Stimulated activated CD8-positive, alpha-beta memory T cell treated with anti-CD3 and anti-CD28 coated beads, Interleukin-15, amount 100 ng/mL, for 1 hour (primary cell): Measurements from ENCODE around the gene GADD45G.

Experiments
- DNase-seq: peaks from one replicate; pipeline ENCODE4 v3.0.0-alpha.2; 2020; ENCODE audit warnings: low read depth

The GADD45G gene

DNA sequence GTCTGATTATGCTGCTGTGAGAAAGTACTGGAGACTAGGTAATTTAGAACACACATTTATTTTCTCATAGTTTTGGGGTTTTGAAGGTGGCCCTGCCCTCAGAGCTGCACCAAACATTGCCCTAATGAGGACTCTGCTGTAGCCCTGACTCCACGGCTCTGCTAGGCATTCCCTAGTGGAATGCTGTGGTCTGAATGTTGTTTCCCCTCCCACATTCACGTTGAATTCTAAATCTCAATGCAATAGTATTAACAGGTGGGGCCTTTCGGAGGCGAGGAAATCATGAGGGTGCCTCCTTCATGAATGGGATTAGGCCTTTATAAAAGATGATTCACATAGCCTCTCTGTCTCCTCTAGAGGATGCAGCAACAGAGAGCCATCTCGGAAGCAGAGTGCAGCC is 25.7 kb downstream of the GADD45G start:
- DNase-seq, result no peak

- no peak for DNase-seq
Measured at GRCh38 chr9:89631384-89631783, 26.6 kb downstream of the GADD45G start.

DNA sequence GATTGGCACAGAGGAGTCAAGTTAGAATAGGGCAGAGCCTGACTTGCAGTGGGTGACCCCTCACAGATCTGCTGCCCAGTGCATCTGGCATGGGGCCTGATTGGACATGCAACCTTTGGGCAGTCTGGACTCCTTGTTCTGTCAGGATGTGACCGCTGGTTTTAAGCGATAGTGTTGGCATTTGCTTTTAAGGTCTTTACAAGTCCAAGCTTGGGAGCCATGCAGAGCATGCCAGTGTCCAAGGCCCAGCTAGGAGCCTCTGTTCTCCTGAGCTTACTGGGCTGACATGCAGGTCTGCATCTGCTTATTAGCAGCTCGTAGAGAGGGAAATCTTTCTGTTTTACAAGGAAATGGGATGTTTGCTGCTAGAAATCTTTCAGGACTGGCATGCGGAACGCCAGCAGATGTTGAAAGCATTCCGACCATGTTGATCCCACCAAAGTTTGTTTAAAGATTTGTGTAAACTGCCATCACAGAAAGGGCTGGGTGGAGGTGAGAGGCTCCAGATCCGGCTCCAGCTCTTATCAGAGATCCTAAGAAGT is 27.5 kb downstream of the GADD45G start:
- no peak for DNase-seq

GRCh38 chr9:89632736-89633135 is 27.9 kb downstream of the GADD45G start:
- DNase-seq, result no peak

DNA sequence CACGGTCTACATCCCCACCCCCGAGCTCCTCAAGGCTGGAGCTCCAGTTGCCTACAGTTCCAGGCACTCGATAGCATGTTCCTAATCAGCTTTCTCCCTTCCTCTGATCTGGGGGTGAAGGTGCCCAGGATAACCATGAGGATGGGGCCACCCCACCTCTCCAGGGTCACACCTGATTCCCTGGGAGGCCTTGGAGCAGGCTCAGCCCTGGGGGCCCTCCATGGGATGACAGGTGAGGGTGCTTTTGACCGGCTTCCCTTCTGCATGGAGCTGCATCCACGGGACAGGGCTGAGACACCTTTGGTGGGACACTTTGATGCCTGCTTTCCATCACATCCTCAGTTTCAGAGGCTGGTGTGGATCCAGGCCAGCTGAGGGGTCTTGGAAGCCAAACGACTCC is 28.6 kb downstream of the GADD45G start:
- no peak for DNase-seq

DNA sequence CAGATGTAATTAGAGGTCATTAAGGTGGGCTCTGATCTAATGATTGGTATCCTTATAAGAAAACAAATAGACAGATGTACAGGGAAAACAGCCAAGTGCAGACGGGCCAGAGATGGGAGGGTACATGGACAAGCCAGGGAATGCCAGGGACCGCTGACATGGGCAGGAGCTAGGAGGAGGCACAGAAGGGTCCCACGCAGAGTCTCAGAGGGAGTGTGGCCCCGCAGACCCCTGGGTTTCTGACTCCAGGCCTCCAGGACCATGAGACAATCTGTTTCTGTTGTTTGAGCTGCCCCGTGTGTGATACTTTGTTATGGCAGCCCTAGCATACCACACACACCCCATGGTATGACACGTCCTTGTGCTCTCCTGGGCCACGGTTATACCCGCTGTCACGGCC is 29.1 kb downstream of the GADD45G start:
- DNase-seq, result no peak

DNA sequence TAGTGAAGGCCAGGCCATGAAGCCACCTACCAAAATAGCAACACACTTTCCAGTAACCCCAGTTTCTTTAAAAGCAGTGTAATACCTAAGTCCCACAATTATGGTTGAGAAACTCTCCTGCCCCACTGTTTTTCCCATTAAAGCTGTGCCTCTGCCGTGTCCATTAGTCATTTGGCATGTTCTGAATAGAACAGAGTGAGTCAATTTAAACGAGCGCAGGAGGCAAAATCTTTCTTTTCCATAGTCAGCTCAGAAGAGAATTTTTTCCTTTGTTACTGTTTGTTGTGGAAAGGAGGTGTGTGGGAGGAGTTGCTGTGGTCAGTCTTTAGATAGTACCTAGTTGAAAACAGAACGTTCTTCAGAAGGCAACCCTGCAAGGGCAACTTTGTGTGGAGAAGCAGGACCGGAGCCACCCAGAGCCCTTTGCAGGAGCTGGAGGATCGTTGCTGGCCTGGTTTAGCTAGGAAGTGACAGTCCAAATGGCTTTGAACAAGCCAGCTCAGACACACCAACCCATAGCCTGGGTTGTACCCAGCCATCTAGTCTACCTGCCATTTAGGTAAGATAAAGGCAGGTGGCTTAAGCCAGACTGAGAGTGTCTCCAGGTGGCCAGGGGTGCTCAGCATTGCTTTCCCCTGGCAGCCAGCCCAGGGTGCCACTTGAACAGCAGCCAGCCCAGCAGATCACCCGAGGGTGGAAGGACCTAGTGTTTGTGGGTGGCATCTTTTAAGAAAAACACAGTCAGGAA is 30.4 kb downstream of the GADD45G start:
- DNase-seq, result no peak

DNA sequence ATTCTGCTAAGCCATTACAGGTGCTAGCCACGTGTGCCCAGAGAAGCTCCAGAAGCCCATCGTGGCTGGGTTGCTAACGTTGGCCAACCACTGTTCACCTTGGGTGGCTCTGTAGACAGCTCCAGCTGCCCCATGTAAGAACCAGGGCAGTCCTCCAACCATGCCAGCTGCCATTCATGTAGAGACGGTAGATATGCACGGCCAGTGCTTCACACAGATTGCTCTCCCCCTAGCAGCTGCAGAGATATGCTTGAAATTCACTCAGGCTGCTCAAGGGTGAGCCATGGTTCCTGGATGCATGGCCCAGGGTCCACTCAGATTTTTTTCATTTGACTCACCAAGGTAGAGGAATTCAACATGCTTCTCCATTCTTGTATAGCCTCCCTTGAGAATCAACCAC is 31.0 kb downstream of the GADD45G start:
- no peak for DNase-seq

DNA sequence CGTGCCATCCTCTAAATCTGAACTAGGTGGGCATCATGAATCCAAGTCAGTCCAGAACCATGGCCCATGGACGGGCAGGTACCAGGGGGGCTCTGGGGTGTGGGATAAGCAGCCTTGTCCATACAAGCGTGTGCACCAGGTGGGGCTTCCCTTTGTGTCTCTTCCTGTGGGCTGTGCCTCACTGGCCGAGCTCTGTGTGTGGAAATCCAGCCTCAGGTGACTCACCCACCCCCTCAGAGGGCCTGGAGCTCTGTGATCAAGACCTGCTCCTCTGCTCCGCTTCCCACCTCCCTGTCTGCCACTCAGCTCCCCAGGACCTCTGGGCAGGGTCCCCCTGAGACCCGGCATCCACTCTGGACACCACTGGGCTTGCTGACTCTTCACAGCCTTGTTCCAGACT is 33.0 kb downstream of the GADD45G start:
- DNase-seq, result no peak

DNA sequence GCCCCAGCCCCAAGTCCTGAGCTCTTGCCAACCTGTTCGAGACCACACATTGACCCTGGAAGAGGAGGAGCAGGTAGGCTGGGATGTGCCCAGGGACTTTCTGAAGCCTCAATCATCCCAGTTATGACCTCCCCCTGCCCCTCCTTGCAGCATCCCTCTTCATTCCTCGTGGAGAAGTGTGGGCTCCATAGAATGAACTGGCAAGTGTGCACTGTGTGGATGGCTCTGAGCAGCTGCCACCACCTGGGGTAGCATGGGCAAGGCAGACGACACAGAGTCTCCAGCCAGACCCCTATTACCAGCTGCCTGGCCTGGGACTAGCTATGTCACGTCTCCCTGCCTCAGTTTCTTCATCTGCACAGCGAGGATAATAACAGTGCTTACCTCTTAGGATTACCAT is 33.5 kb downstream of the GADD45G start:
- no peak for DNase-seq

GRCh38 chr9:89638893-89639292 is 34.1 kb downstream of the GADD45G start:
- no peak for DNase-seq

- DNase-seq, result no peak
Measured at GRCh38 chr9:89639367-89639795, 34.6 kb downstream of the GADD45G start.

DNA sequence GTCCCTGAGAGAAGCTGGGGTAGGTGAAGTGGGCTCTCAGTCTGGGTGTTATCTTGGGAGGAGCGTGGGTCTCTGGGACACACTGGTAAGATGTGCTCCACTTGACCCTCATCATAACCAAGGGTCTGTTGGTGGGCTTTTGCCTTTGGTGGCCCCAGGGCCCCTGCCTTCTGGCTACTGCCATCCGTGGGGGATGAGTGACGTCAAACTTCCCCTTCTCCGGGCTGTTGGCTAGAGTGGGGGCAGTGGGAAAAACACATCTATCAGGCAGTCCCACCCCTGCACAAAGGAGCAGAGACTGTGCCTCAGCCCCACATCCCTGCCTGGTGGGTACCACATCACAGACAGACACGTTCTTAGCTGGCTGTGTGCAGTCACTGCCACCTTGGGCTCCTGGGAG is 35.1 kb downstream of the GADD45G start:
- no peak for DNase-seq

- no peak for DNase-seq
Measured at GRCh38 chr9:89640361-89640760, 35.5 kb downstream of the GADD45G start.

DNA sequence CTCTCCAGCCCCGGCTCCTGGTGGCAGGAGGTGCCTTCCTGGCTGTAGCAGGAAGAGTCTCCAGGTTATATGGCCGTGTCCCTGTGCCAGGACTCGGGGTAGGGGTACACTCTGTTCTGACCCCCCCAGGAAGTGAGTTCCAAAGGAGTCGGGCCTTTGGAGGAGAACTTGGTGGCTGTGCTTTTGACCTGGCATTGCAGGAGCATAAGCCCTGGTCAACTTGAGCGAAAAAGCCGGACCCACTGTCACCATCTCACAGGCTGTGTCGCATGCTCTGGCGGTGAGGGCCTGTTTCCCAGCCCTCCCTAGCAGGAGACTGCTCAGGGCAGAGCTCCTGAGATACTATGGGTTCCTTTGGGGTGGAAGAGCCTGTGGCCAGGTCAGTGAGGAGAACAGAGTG is 36.0 kb downstream of the GADD45G start:
- DNase-seq, result no peak

GRCh38 chr9:89641980-89642379 is 37.2 kb downstream of the GADD45G start:
- DNase-seq, result no peak

DNA sequence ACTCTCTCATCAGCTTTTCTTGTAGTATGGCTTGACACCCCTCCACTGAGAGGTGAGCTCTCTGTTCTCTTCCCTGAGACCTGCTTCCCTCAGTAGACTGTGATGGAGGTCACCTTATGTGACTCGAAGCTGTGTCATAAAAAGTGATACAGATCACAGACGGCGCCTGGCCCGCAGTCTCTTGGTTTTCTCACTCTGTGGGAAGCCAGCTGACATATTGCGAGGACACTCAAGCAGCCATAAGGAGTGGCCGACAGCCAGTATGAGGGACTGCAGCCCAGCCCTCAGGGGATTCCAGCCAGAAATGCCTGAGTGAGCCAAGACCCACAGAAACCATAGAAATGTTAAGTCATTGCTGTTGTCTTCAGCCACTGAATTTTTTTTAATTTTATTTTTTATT is 38.0 kb downstream of the GADD45G start:
- no peak for DNase-seq

DNA sequence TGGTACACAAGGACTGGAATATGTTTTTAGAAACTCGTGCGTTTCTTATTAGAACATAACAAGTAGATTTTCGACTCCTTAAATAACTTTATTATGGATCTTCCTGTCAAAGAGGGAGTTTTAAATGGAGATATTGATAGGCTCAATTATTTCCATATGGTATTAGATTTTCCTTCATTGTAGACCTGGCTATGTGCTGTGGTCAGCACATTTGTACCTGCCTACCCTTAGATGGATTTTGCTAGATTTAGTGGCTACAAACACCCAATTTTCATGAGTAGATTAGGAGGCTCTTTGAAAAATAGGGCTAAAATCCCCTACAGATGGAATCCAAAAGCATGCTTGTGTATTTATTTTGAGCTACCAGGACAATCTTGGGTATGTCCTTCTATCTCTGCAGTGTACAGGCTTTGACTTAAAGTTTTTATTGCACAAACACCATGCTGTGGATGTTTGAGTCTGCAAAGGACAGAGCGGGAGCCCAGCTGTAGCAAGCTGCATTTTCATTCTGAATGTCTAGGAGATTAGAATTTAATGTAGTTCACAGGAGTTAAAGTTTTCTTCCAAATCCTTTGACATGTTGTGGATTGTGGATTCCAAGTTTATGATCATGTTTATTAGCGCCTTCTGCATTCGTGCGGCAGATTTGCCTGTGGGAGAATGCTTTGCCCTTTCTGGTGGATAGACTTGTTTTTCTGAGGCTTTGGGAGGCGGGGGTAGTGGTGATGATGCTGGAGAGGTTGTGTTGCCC is 41.6 kb downstream of the GADD45G start:
- DNase-seq, result no peak

DNA sequence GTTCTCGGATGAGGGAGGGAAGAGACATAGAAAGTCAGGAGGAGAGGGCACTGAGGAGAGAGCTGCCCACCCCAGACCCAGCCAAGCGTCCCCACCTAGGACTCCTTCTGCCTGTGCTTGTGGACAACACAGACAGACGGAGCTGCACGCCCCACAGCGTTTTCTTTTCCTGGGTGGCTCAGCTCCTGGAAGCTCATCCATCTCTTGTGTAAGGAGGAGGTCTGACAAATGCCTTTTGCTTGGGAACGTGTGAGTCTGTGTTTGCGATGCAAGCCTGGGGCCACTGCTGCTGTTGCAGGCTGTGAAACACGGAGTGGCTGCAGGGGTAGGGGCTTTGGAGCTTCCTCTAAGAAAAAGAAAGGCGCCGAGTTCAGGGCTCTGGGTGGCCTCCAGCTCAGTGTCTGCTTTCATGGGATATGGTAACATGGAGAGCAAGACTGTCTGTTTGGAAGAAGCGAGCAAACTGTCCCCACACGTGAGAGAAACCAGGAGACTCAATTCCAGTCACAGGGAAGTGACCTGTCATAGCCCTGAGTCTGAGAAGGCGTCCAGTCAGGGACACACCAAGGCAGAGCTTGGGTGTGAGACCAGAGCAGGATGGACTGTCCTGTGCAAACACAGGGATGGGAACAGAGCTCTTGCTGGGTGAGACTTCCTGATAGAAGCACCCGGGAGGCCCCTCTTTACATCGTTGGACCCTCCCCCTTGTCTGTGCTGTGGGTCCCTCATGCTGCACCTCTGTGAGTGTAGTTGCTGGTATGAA is 42.7 kb downstream of the GADD45G start:
- DNase-seq, result no peak

- no peak for DNase-seq
Measured at GRCh38 chr9:89648247-89649000, 43.6 kb downstream of the GADD45G start.

DNA sequence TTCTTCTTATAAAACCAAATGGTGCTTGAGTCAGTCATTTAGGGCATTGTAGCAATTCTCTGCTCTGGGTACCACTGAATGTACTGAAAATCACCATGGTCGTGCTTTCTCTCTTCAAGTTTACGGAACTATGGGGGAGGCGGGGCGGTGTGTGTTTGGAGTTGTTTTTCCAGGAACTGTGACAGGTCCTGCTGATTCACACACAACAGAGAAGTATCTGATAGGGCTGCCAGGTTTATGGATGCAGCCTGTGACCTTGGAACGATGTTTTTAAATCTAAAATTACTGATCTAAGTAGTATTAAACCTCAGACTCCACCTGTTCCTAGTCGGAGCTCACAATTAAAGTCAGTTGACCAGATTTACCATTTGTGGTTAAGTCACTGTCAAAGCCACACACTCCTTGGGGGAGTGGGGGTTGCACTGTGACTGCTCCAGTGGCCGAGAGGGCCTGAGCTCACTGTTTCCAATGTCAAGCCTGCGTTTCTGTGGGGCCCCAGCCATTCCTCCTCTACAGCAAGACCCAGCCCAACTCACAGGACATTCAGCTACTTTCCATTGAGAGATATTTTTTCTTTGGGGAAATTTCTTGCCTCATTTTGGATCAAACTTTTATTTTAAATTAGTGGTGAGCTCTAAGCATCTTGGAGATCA is 44.4 kb downstream of the GADD45G start:
- no peak for DNase-seq
